HG02840 (cell line): ENCODE results near the gene ACSM2A.
"Not testable (repeated sequence)": the region's sequence is repeated elsewhere in the genome, so short reads cannot be mapped to it uniquely, and the experiment has no call there.

Source experiments
- ATAC-seq: cut with Tn5 transposase; IDR thresholded peaks from one replicate; pipeline ENCODE4 v1.9.1; 2021; ENCODE audit warnings: mild to moderate bottlenecking, moderate library complexity, moderate number of reproducible peaks; ENCODE audit not compliant: unreplicated experiment, low FRiP score

The ACSM2A gene

GRCh38 chr16:20446652-20447393 lies 4.5 kb upstream of the ACSM2A start:
- ATAC-seq = not testable (repeated sequence)

GRCh38 chr16:20453633-20454032 lies 2.3 kb downstream of the ACSM2A start:
- ATAC-seq = not testable (repeated sequence)

GRCh38 chr16:20459227-20459626 lies 7.9 kb downstream of the ACSM2A start:
- not testable (repeated sequence) for ATAC-seq

- ATAC-seq = not testable (repeated sequence)
These were observed 9.0 kb downstream of the ACSM2A start for GRCh38 chr16:20460313-20460712.

- ATAC-seq = not testable (repeated sequence)
These were observed 17.6 kb downstream of the ACSM2A start for GRCh38 chr16:20468954-20469353.

- not testable (repeated sequence) for ATAC-seq
These were observed 18.6 kb downstream of the ACSM2A start for GRCh38 chr16:20469930-20470329.

- not testable (repeated sequence) for ATAC-seq
These were observed 19.4 kb downstream of the ACSM2A start for GRCh38 chr16:20470732-20471131.

GRCh38 chr16:20477188-20477744 lies 25.9 kb downstream of the ACSM2A start:
- ATAC-seq = not testable (repeated sequence)

- ATAC-seq = not testable (repeated sequence)
These were observed 32.7 kb downstream of the ACSM2A start for GRCh38 chr16:20483989-20484388.

GRCh38 chr16:20484726-20485125 lies 33.4 kb downstream of the ACSM2A start:
- no peak for ATAC-seq

- no peak for ATAC-seq
These were observed 34.1 kb downstream of the ACSM2A start for GRCh38 chr16:20485408-20485807.

- ATAC-seq = not testable (repeated sequence)
These were observed 39.7 kb downstream of the ACSM2A start for GRCh38 chr16:20490994-20491393.

GRCh38 chr16:20491448-20491847 lies 40.1 kb downstream of the ACSM2A start:
- ATAC-seq = not testable (repeated sequence)

GRCh38 chr16:20504418-20504817 lies 53.1 kb downstream of the ACSM2A start:
- no peak for ATAC-seq

- ATAC-seq = no peak
These were observed 56.0 kb downstream of the ACSM2A start for GRCh38 chr16:20507280-20507679.

GRCh38 chr16:20510323-20510722 lies 59.0 kb downstream of the ACSM2A start:
- no peak for ATAC-seq

GRCh38 chr16:20515688-20516090 lies 64.4 kb downstream of the ACSM2A start:
- no peak for ATAC-seq

GRCh38 chr16:20517149-20517548 lies 65.8 kb downstream of the ACSM2A start:
- no peak for ATAC-seq

- ATAC-seq = no peak
These were observed 67.9 kb downstream of the ACSM2A start for GRCh38 chr16:20519231-20519630.

GRCh38 chr16:20520103-20520502 lies 68.8 kb downstream of the ACSM2A start:
- ATAC-seq = no peak

GRCh38 chr16:20531795-20532194 lies 80.5 kb downstream of the ACSM2A start:
- not testable (repeated sequence) for ATAC-seq

- not testable (repeated sequence) for ATAC-seq
These were observed 81.0 kb downstream of the ACSM2A start for GRCh38 chr16:20532284-20532792.
